Karpas-422 (cell line): ENCODE measurements around the gene PCSK4. TPM values are rescaled to one million over a fixed set of nuclear protein-coding genes. Genes with fewer than 3 reads are reported as not detected.

Experiments
- DNase-seq: peaks from one replicate; pipeline ENCODE4 v3.0.0-alpha.2; 2015
- H2AFZ ChIP-seq: fragments of 200-600 bp; sonication (generic); 2 replicates; pipeline ENCODE4 v1.6.1; 2014; ENCODE audit warnings: antibody characterized with exemption, low read length, mixed read lengths
- H3K27ac ChIP-seq: fragments of 200-600 bp; sonication (generic); 2 replicates; pipeline ENCODE4 v1.5.1; 2014; ENCODE audit warnings: mild to moderate bottlenecking, low read length, moderate library complexity
- H3K27me3 ChIP-seq: fragments of 200-600 bp; sonication (generic); 2 replicates; pipeline ENCODE4 v1.6.1; 2014; ENCODE audit warnings: low read length, mixed read lengths
- H3K36me3 ChIP-seq: fragments of 200-600 bp; sonication (generic); 2 replicates; pipeline ENCODE4 v1.6.1; 2014; ENCODE audit warnings: low read length, mixed read lengths; ENCODE audit not compliant: insufficient read depth
- H3K4me1 ChIP-seq: fragments of 200-600 bp; sonication (generic); 2 replicates; pipeline ENCODE4 v1.6.1; 2014; ENCODE audit warnings: mild to moderate bottlenecking, low read length, mixed read lengths
- H3K4me2 ChIP-seq: fragments of 200-600 bp; sonication (generic); 2 replicates; pipeline ENCODE4 v1.6.1; 2014; ENCODE audit warnings: low read length, low read depth, mild to moderate bottlenecking; ENCODE audit not compliant: poor library complexity, severe bottlenecking
- H3K4me3 ChIP-seq: fragments of 200-600 bp; sonication (generic); 2 replicates; pipeline ENCODE4 v1.5.1; 2014; ENCODE audit warnings: mild to moderate bottlenecking, antibody characterized with exemption, low read length, mixed read lengths
- H3K79me2 ChIP-seq: fragments of 200-600 bp; sonication (generic); 2 replicates; pipeline ENCODE4 v1.6.1; 2014; ENCODE audit warnings: mild to moderate bottlenecking, low read length, mixed read lengths
- H3K9ac ChIP-seq: fragments of 200-600 bp; sonication (generic); 2 replicates; pipeline ENCODE4 v1.6.0; 2014; ENCODE audit warnings: low read length
- H3K9me2 ChIP-seq: fragments of 200-600 bp; sonication (generic), shearing (Covaris generic); replicated peaks from 2 replicates; pipeline ENCODE4 v1.6.0; 2014; ENCODE audit warnings: mild to moderate bottlenecking, low read length, moderate library complexity; ENCODE audit not compliant: insufficient read depth
- H3K9me3 ChIP-seq: fragments of 300-700, 200-600 bp; sonication (generic); 2 replicates; pipeline ENCODE4 v1.6.1; 2014; ENCODE audit warnings: low read length, mixed read lengths
- H4K20me1 ChIP-seq: fragments of 200-600 bp; sonication (generic); 2 replicates; pipeline ENCODE4 v1.6.1; 2014; ENCODE audit warnings: mild to moderate bottlenecking, antibody characterized with exemption, low read length, low read depth; ENCODE audit not compliant: insufficient read depth
- total RNA-seq: library from RNA; depleted of rRNA; stranded (reverse); fragments of >200 nt; shearing (Covaris generic); gene quantifications from 2 replicates; pipeline ENCODE4 v1.2.3, GENCODE V29; 2014; ENCODE audit warnings: low replicate concordance

The PCSK4 gene
- total RNA-seq, 1 experiment from 2014 or later: 2.0 TPM

DNA sequence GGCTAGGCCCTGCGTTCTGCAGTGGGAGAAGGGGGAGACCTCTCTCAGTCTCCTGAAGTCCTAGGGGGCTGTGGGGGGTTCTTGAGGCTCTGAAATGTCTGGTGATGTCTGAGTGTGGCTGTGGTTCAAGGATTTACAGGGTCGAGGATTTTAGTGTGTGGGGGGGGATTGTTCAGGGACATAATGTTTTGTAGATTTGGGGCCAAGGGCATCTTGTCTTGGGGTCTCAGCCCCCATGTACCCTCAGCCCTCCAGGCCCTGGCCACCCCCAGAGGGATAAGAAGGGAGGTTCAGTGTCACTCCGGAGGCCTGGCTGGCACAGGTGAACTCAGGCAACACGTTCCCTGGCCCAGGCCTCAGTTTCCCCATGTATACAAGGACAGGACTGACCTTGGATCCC, 42.6 kb downstream of the PCSK4 start:
- Histone ChIP-seq H3K4me1 (peaks cover 26% of the 10 kb centered on the region), H3K79me2 (no peaks in the 10 kb centered on the region), H3K4me3 (no peak overlapping the region), H4K20me1 (peaks cover 17% of the 10 kb centered on the region; the same call in 1 of the 2 replicates), H3K27me3 (0 out of 2 replicates have a peak, but pooled peaks cover 2% of the 10 kb centered on the region), H3K9ac (no peak overlapping the region), H3K36me3 (no peaks in the 10 kb centered on the region), H3K27ac (no peak overlapping the region), H2AFZ (no peak overlapping the region), H3K4me2 (no peak overlapping the region), H3K9me3 (no peaks in the 10 kb centered on the region), H3K9me2 (no peaks in the 10 kb centered on the region)
- peak; percentile 40 for DNase-seq

DNA sequence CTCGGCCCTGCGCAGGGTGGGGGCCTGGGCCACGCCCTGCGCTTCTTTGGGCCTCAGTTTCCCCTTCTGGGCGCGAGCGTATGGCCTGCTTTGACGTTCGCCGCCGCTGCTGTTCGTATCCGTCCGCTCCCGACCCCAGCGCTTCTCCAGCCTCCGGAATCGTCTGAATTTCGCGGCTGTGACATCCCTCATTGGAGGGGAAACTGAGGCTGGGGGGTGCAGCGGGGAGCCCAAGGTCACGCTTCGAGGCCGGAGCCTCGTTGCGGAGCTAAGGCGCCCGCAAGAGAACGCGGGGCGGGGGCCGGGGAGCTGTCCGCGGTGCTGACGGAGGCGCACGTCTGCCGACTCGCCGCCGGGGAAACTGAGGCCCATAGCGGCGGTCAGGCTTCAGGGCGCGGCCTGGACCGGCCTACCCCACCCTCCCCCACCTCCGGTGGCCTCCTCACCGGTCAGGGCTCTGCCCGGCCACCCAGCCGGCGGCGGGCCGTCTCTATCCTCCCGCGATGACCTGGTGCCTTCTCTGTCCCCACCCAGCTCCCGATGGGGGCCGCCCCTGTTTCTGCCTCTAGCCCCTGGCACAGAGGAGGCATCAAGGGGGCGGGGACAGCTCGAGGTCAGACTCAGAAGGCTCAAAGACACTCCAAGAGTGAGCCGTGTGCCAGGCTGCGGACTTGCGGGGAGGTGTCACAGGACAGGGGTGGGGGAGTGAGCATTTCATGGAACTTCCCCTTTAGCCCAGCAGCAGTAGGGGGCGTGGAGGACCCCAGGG, 43.3 kb downstream of the PCSK4 start:
- no peak overlapping the region for H3K9ac ChIP-seq
- no peak overlapping the region for H3K4me3 ChIP-seq
- H3K9me2 ChIP-seq: no peaks in the 10 kb centered on the region
- H3K4me2 ChIP-seq: no peak overlapping the region
- no peak overlapping the region for H2AFZ ChIP-seq
- H3K27ac ChIP-seq: no peak overlapping the region
- peaks cover 17% of the 10 kb centered on the region; the same call in 1 of the 2 replicates for H4K20me1 ChIP-seq
- no peaks in the 10 kb centered on the region for H3K79me2 ChIP-seq
- peaks cover 4% of the 10 kb centered on the region; the same call in 1 of the 2 replicates for H3K36me3 ChIP-seq
- H3K9me3 ChIP-seq: no peaks in the 10 kb centered on the region
- H3K4me1 ChIP-seq: peaks cover 26% of the 10 kb centered on the region
- 0 out of 2 replicates have a peak, but pooled peaks cover 2% of the 10 kb centered on the region for H3K27me3 ChIP-seq
- peak; percentile 53 for DNase-seq

DNA sequence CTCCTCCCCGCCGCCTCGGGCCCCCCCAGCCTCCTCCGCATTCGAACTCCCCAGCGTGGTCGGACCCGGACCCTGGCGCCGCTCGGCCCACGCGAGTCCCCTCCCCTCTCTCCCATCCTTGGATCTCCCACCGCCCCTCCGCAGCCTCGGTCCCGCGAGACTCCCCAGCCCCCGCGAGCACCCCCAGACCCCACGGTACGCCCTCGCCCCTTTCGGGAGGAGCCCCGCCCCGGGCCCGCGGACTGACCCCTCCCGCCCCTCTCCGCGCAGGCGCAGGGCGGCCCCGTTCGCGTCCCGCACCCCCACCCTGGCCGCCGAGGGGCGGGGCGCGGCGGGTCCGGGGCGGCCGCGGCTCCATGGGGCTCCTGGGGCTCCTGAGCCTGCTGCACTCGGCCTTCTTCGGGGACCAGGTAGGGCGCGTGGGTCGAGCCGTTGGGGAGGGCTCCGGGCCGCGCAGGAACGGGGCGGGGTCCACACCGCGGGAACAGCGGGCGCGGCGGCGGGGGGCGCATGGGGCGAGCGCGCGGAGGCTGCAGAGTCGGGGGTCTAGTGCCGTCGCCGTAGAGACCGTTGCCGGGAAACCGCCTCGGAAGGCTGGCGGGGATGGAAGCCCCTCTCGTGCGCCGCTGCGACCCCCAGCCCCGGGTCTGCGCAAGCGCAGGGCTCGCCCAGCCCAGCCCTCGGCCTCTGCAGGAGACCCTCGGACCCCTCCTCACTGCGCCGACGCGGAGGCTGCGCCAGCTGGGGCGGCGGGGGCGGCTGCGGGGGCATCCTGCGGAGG, 44.0 kb downstream of the PCSK4 start:
- 0 out of 2 replicates have a peak, but pooled peaks cover 2% of the 10 kb centered on the region for H3K27me3 ChIP-seq
- no peaks in the 10 kb centered on the region for H3K79me2 ChIP-seq
- H3K27ac ChIP-seq: no peak overlapping the region
- no peak overlapping the region for H3K4me2 ChIP-seq
- peaks cover 26% of the 10 kb centered on the region for H3K4me1 ChIP-seq
- H4K20me1 ChIP-seq: peaks cover 23% of the 10 kb centered on the region; the same call in 1 of the 2 replicates
- peak; percentile 41 for DNase-seq
- H3K4me3 ChIP-seq: no peak overlapping the region
- no peak overlapping the region for H2AFZ ChIP-seq
- no peaks in the 10 kb centered on the region for H3K9me2 ChIP-seq
- H3K9me3 ChIP-seq: no peaks in the 10 kb centered on the region
- no peak overlapping the region for H3K9ac ChIP-seq
- H3K36me3 ChIP-seq: peaks cover 11% of the 10 kb centered on the region

DNA sequence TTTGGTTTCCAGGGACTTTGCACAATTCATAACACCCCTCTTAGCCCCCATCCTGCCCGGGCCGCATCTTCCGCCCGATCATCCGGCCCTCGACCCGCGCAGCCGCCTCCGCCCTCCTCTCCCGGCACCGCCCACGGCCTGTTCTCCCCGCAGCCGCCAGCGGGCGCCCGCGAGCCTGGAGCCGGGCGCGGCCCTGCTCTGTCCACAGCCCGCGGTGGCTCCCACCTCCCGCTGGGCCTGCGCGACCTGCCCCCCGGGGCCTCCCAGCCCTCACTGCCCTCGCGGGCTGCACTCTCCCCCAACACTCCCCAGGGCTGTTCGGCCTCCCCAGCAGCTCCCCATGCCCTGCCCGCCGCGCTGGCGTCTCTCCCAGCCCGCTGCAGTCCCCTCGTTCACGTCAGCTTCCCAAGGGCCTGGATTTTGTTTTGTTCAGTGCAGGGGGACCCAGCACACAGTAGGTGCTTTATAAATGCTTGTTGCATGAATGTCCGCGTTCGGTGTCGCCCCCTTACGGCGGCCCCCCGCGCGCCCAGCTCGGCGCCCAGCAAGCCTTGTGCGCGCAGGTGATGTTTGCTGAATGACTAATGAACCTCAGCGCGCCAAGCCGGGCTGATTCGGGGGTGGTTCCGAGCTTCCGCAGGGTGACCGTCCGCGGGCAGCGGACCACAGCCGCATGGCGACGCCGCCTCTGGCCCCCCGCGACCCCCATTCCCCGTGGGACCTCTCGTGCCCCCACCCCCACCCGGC, 44.8 kb downstream of the PCSK4 start:
- Histone ChIP-seq H3K9me3 (no peaks in the 10 kb centered on the region), H3K9me2 (no peaks in the 10 kb centered on the region), H2AFZ (0 out of 2 replicates have a peak overlapping the region, but pooled peaks have one; percentile 39), H3K4me2 (peak overlapping the region; percentile 75), H3K4me1 (peaks cover 27% of the 10 kb centered on the region), H3K27me3 (no peaks in the 10 kb centered on the region), H3K27ac (peak overlapping the region; percentile 64), H3K9ac (peak overlapping the region; percentile 76), H3K36me3 (peaks cover 18% of the 10 kb centered on the region), H3K79me2 (no peaks in the 10 kb centered on the region), H3K4me3 (peak overlapping the region; percentile 70), H4K20me1 (peaks cover 27% of the 10 kb centered on the region)
- DNase-seq: peak; percentile 94

DNA sequence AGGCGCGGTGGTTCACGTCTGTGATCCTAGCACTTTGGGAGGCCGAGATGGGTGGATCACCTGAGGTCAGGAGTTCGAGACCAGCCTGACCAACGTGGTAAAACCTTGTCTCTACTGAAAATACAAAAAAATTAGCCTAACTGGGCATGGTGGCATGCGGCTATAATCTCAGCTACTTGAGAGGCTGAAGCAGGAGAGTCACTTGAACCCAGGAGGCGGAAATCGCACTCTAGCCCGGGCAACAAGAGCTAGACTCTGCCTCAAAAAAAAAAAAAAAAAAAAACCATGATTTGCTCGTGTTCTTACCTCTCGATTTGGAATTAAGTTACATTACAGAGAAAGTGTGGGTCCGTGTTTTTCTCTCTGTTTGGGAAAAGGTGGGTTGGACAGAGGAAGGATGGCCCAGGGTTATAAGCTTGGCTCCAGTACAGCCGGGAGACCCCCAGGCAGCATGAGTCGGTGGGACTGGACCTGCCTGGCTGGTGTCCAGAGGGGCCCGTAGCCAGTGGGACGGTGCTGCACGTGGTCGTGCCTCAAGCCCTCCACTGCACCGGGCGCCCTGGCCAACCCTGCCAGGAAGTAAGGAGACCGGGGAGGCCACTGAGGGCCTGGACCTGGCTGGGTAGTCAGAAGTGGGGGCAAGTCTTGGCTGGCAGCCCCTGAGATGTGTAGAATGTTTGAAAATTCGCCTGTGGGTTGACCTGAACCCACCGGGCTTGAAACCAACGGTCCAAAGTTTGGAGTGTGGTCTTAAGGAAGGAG, 48.3 kb downstream of the PCSK4 start:
- H3K9ac ChIP-seq: no peak overlapping the region

DNA sequence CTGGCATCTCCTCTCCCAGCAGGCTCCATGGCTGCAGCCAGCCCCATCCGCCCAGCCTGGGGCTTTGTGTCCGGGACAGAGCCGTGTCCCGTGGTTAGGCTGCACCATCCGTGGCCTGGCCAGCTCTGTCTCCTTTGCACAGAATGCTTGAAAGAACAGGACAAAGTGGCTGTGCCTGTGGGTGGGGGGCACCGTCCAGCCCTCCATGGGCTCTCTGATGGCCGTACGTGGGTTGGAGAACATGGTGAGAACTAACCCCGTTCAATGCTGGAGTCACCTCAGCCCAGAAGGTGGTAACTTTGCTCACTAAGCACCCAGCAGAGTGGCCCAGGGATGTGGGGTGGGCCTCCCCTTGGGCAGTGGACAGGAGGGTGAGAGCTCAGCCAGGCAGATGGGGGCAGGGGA, 49.1 kb downstream of the PCSK4 start:
- no peak overlapping the region for H3K4me3 ChIP-seq
- no peak for DNase-seq
- H3K27ac ChIP-seq: no peak overlapping the region
- H3K79me2 ChIP-seq: peaks cover 18% of the 10 kb centered on the region
- H3K4me2 ChIP-seq: no peak overlapping the region
- H2AFZ ChIP-seq: no peak overlapping the region
- H3K9ac ChIP-seq: no peak overlapping the region
- H3K36me3 ChIP-seq: peaks cover 32% of the 10 kb centered on the region
- peaks cover 38% of the 10 kb centered on the region for H3K4me1 ChIP-seq
- H3K27me3 ChIP-seq: no peaks in the 10 kb centered on the region
- H3K9me3 ChIP-seq: no peaks in the 10 kb centered on the region
- peaks cover 36% of the 10 kb centered on the region for H4K20me1 ChIP-seq
- H3K9me2 ChIP-seq: no peaks in the 10 kb centered on the region

More for the DNA sequence above, 48.3 kb downstream of the PCSK4 start:
- Histone ChIP-seq H3K27me3 (no peaks in the 10 kb centered on the region), H3K4me1 (peaks cover 34% of the 10 kb centered on the region), H3K4me2 (no peak overlapping the region), H2AFZ (no peak overlapping the region), H3K27ac (no peak overlapping the region), H3K36me3 (peaks cover 32% of the 10 kb centered on the region), H3K9me3 (no peaks in the 10 kb centered on the region), H3K4me3 (no peak overlapping the region), H4K20me1 (peaks cover 36% of the 10 kb centered on the region), H3K9me2 (no peaks in the 10 kb centered on the region), H3K79me2 (peaks cover 18% of the 10 kb centered on the region)
- no peak for DNase-seq

DNA sequence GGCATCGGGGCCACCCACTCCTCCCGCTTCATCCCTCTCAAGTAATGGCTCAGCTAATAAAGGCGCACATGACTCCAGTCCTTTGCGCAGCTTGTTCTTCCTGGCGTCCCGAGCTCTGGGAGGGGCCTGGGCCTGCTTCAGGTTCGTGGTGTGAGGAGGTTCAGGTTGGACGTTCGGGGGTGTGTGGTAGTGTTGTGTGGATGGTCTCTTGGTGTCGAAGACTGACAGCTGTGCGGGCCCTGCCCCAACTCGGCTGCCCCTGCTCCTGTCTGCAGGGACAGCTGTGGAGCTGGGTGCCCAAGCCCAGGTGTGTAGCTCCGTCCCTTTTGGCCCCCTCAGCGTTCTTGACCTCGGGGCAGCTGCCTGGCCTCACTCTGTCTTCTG, 49.7 kb downstream of the PCSK4 start:
- H3K27me3 ChIP-seq: no peaks in the 10 kb centered on the region
- peaks cover 18% of the 10 kb centered on the region for H3K79me2 ChIP-seq
- H3K27ac ChIP-seq: no peak overlapping the region
- no peaks in the 10 kb centered on the region for H3K9me3 ChIP-seq
- no peak for DNase-seq
- no peak overlapping the region for H3K4me2 ChIP-seq
- peaks cover 36% of the 10 kb centered on the region for H4K20me1 ChIP-seq
- H3K9me2 ChIP-seq: no peaks in the 10 kb centered on the region
- H3K9ac ChIP-seq: 0 out of 2 replicates have a peak overlapping the region, but pooled peaks have one; percentile 17
- H3K4me1 ChIP-seq: peaks cover 38% of the 10 kb centered on the region
- H3K4me3 ChIP-seq: no peak overlapping the region
- H2AFZ ChIP-seq: no peak overlapping the region
- peaks cover 32% of the 10 kb centered on the region for H3K36me3 ChIP-seq
